Transverse colon (tissue), 4 donors: ENCODE data around the gene SERPINB6. TPM values are rescaled to one million over a fixed set of nuclear protein-coding genes. Genes with fewer than 3 reads are reported as not detected.

Experiments used
- DNase-seq: peaks from one replicate; pipeline ENCODE4 v3.0.0-alpha.2; 2019
- H3K27ac ChIP-seq, 4 donors: fragments of 200-600 bp; sonication (generic); 2 replicates each; pipeline ENCODE4 v1.5.1; 2016 to 2018; ENCODE audit warnings: inconsistent platforms in 4 of 4
- H3K27me3 ChIP-seq: fragments of 200-600 bp; sonication (generic); 2 replicates; pipeline ENCODE4 v1.5.1; 2017; ENCODE audit warnings: inconsistent platforms
- H3K36me3 ChIP-seq, 4 donors: fragments of 200-600 bp; sonication (generic); 2 replicates each; pipeline ENCODE4 v1.5.1; 2017 to 2019; ENCODE audit warnings: inconsistent platforms in 4 of 4
- H3K4me1 ChIP-seq, 4 donors: fragments of 200-600 bp; sonication (generic); 2 replicates each; pipeline ENCODE4 v1.5.1; 2017 to 2020; ENCODE audit warnings: inconsistent platforms in 4 of 4
- H3K4me3 ChIP-seq, 4 donors: fragments of 200-600 bp; sonication (generic); 1 replicate in 1 of 4; 2 replicates in 3 of 4; pipeline versions ENCODE4 v1.5.1 to v1.6.1; 2017 to 2019; ENCODE audit warnings: inconsistent platforms in 4 of 4
- H3K9me3 ChIP-seq, 2 donors: fragments of 200-600 bp; sonication (generic); 2 replicates each; pipeline ENCODE4 v1.5.1; 2017 to 2019; ENCODE audit warnings: inconsistent platforms in 2 of 2
- CTCF ChIP-seq, 5 experiments: fragments of 200-600 bp in 3 of 5; fragments of 450-650 bp in 2 of 5; sonication (generic) in 3 of 5; IDR thresholded peaks; 1 replicate in 2 of 5; 2 replicates in 3 of 5; pipeline ENCODE4 v1.5.1; 2016 to 2017; ENCODE audit warnings: antibody characterized with exemption in 5 of 5, inconsistent platforms in 3 of 5, mild to moderate bottlenecking in 2 of 5, moderate library complexity in 1 of 5
- EP300 ChIP-seq: sonication (generic); formaldehyde crosslinking; IDR thresholded peaks from one replicate; pipeline ENCODE4 v1.6.1; 2017; ENCODE audit warnings: antibody characterized with exemption, low read depth
- POLR2A ChIP-seq: fragments of 450-650 bp; IDR thresholded peaks from one replicate; pipeline ENCODE4 v1.6.1; 2016; ENCODE audit warnings: antibody characterized with exemption, mild to moderate bottlenecking, moderate library complexity
- POLR2AphosphoS5 ChIP-seq, 3 donors: sonication (generic); formaldehyde crosslinking; IDR thresholded peaks; one replicate each; pipeline ENCODE4 v1.6.1; 2016; ENCODE audit warnings: antibody characterized with exemption in 3 of 3
- WGBS, 2 donors: methylation state at CpG; one replicate each; pipeline ENCODE4 v1.1.5; 2018; ENCODE audit warnings: low coverage in 1 of 2; 5-methylcytosine and 5-hydroxymethylcytosine counted together
- in situ Hi-C, 4 donors: fragments of 200-750 bp; cut with MboI; loops; one replicate each; pipeline versions ENCODE4 v1.15.0 to v1.15.1; 2017; ENCODE audit warnings: low sequenced_read_pairs in 3 of 4, low pct_ligation_motif_present in 1 of 4, low pct_unique_long_range_greater_than_20kb in 1 of 4
- intact Hi-C: fragments of 100-400 bp; cut with DNase I; formaldehyde crosslinking; loops from one replicate; pipeline ENCODE4 v1.15.1; 2023; ENCODE audit warnings: low total_unique reads
- total RNA-seq, 4 donors: library from RNA; depleted of rRNA; stranded (reverse); fragments of >200 nt; gene quantifications; one replicate each; pipeline ENCODE4 v1.1.0, GENCODE V29; 2016

Gene SERPINB6
- total RNA-seq, 4 donors from 2014 or later = 134 to 276 (median 170) TPM

GRCh38 chr6:2967936-2968335 is 3.4 kb downstream of the SERPINB6 start:
- H3K4me3 ChIP-seq = no peak overlapping the region
- in situ Hi-C loops = no loop called here
- no peaks in the 10 kb centered on the region for H3K36me3 ChIP-seq
- DNase-seq = no peak
- peaks cover 0 to 41% (median 15%) of the 10 kb centered on the region in 4 donors for H3K4me1 ChIP-seq
- H3K27me3 ChIP-seq = no peaks in the 10 kb centered on the region
- intact Hi-C loops = no loop called here
- peak overlapping the region in 3 of 4 donors; percentile 97 to 98 (median 98) for H3K27ac ChIP-seq
- TF ChIP-seq POLR2A (no peak), CTCF (IDR thresholded peaks at IDR 0.05) (no peak), POLR2AphosphoS5 (IDR thresholded peaks at IDR 0.05) (no peak), EP300 (no peak)
- no peaks in the 10 kb centered on the region for H3K9me3 ChIP-seq
- WGBS, 2 donors = 98 to 100% methylated on average over 4 to 7 of the region's 7 CpGs

- Histone ChIP-seq H3K27me3 (no peaks in the 10 kb centered on the region), H3K36me3 (no peaks in the 10 kb centered on the region), H3K27ac (no peak overlapping the region), H3K9me3 (no peaks in the 10 kb centered on the region), H3K4me1 (peaks cover 8 to 47% (median 24%) of the 10 kb centered on the region in 4 donors), H3K4me3 (no peak overlapping the region)
- DNase-seq = no peak
- intact Hi-C loops (no loop called here), in situ Hi-C loops (no loop called here)
- WGBS, 2 donors = 77 to 92% methylated on average over 2 to 9 of the region's 9 CpGs
- no peak for TF ChIP-seq CTCF (IDR thresholded peaks at IDR 0.05)
- TF ChIP-seq POLR2A = no peak
- no peak for TF ChIP-seq EP300
- TF ChIP-seq POLR2AphosphoS5 (IDR thresholded peaks at IDR 0.05) = no peak
Measured at GRCh38 chr6:2966347-2966746, 5.0 kb downstream of the SERPINB6 start.

DNA sequence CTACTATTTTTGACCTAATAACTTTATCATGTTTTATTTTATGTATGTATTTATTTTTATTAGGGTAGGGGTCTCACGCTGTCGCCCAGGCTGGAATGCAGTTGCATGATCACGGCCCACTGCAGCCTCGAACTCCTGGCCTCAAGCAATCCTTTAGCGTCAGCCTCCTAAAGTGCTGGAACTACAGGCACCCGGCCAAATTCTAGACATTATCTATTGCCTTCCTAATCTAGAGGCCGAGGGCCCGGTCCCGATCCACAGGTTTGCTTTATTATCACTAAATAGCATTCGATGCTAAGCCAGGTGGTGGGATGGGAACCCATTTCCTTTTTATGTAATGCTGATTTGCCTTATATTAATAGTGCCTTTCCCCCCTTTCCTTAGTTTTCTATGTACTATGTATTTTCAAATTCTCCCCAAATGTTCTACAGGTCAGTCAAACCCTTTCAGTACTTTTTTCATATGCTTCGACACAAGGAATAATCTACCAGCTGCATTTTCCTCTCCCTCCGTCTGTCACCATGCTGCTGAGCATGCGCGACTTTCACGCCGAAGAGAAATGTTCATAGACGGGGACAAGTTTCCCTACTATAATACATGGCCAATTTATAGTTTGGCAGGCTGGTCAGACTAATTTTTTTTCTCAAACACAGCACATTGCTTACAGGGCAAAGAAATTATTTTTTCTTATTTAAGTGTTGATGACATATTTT is 6.4 kb downstream of the SERPINB6 start:
- intact Hi-C loops (no loop called here), in situ Hi-C loops (no loop called here)
- Histone ChIP-seq H3K9me3 (no peaks in the 10 kb centered on the region), H3K4me1 (peaks cover 10 to 55% (median 26%) of the 10 kb centered on the region in 4 donors), H3K27me3 (no peaks in the 10 kb centered on the region), H3K36me3 (no peaks in the 10 kb centered on the region), H3K27ac (no peak overlapping the region), H3K4me3 (no peak overlapping the region)
- no peak for DNase-seq
- 91 to 94% methylated on average over 8 to 17 of the region's 17 CpGs for WGBS, 2 donors
- TF ChIP-seq EP300 = no peak

- in situ Hi-C loops (no loop called here), intact Hi-C loops (no loop called here)
- Histone ChIP-seq H3K9me3 (no peaks in the 10 kb centered on the region), H3K27ac (no peak overlapping the region), H3K4me3 (no peak overlapping the region), H3K27me3 (no peaks in the 10 kb centered on the region), H3K4me1 (peaks cover 10 to 49% (median 19%) of the 10 kb centered on the region in 4 donors), H3K36me3 (no peaks in the 10 kb centered on the region)
- 13 to 95% methylated on average over 1 to 8 of the region's 8 CpGs for WGBS, 2 donors
- no peak for DNase-seq
- no peak for TF ChIP-seq POLR2A
- no peak for TF ChIP-seq POLR2AphosphoS5 (IDR thresholded peaks at IDR 0.05)
- TF ChIP-seq EP300 = no peak
- TF ChIP-seq CTCF (IDR thresholded peaks at IDR 0.05) = no peak
Measured at GRCh38 chr6:2963756-2964155, 7.6 kb downstream of the SERPINB6 start.

DNA sequence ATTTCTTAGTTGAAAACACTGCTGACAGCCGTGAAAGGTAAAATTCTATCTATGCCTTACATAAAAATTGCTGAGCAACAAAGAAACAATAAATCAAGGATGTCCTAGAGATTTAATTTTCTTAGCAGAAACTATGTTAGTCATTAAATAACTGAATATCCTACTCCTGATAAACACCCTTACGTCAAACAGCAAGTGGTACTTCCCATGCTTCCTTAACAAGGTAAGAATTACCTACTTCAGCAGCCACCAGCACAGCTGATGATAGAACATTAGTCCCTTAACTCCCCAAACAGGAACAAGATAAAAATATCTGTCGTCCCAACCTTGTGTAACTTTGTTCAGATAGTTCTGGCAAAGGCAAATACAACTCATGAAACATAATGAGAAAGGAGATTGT is 8.7 kb downstream of the SERPINB6 start:
- no peaks in the 10 kb centered on the region for H3K9me3 ChIP-seq
- 56 to 57% methylated on average over 3 of the region's 3 CpGs for WGBS, 2 donors
- no peak overlapping the region for H3K4me3 ChIP-seq
- TF ChIP-seq POLR2AphosphoS5 (IDR thresholded peaks at IDR 0.05) = no peak
- TF ChIP-seq EP300 = no peak
- TF ChIP-seq POLR2A = no peak
- TF ChIP-seq CTCF (IDR thresholded peaks at IDR 0.05) = no peak
- H3K4me1 ChIP-seq = peaks cover 10 to 56% (median 19%) of the 10 kb centered on the region in 4 donors
- in situ Hi-C loops = no loop called here
- peak overlapping the region; percentile 18 to 65 (median 56) for H3K27ac ChIP-seq
- no peaks in the 10 kb centered on the region for H3K27me3 ChIP-seq
- DNase-seq = no peak
- intact Hi-C loops = no loop called here
- H3K36me3 ChIP-seq = no peaks in the 10 kb centered on the region
